ENCODE results near the gene DCLRE1B.

The DCLRE1B gene

GRCh38 chr1:113905435-113905861 lies 322 bp downstream of the DCLRE1B start:
- peak overlapping the region; percentile 68 for H3K4me3 ChIP-seq (ENCODE audit: low read depth, low read length)
- in situ Hi-C loops (cut with HindIII; ENCODE audit: low sequenced_read_pairs) = no loop called here
- TF ChIP-seq, protein P1, sequence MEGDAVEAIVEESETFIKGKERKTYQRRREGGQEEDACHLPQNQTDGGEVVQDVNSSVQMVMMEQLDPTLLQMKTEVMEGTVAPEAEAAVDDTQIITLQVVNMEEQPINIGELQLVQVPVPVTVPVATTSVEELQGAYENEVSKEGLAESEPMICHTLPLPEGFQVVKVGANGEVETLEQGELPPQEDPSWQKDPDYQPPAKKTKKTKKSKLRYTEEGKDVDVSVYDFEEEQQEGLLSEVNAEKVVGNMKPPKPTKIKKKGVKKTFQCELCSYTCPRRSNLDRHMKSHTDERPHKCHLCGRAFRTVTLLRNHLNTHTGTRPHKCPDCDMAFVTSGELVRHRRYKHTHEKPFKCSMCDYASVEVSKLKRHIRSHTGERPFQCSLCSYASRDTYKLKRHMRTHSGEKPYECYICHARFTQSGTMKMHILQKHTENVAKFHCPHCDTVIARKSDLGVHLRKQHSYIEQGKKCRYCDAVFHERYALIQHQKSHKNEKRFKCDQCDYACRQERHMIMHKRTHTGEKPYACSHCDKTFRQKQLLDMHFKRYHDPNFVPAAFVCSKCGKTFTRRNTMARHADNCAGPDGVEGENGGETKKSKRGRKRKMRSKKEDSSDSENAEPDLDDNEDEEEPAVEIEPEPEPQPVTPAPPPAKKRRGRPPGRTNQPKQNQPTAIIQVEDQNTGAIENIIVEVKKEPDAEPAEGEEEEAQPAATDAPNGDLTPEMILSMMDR (IDR thresholded peaks at IDR 0.05; ENCODE audit: low read depth, low read length) = no peak
- no peak for DNase-seq (ENCODE audit: low read depth, low spot score)

- in situ Hi-C loops (cut with HindIII; ENCODE audit: low sequenced_read_pairs) = no loop called here
- TF ChIP-seq, protein P1 (IDR thresholded peaks at IDR 0.05; ENCODE audit: low read depth, low read length) = no peak
- no peak overlapping the region for H3K4me3 ChIP-seq (ENCODE audit: low read depth, low read length)
- peak; percentile 48 for DNase-seq (ENCODE audit: low read depth, low spot score)
Measured at GRCh38 chr1:113912594-113913311, 7.6 kb downstream of the DCLRE1B start.

- in situ Hi-C loops (cut with HindIII; ENCODE audit: low sequenced_read_pairs) = no loop called here
- H3K4me3 ChIP-seq (ENCODE audit: low read depth, low read length) = no peak overlapping the region
Measured at GRCh38 chr1:113913312-113913668, 8.2 kb downstream of the DCLRE1B start.

GRCh38 chr1:113913887-113914664 lies 8.9 kb downstream of the DCLRE1B start:
- DNase-seq (ENCODE audit: low read depth, low spot score) = no peak
- TF ChIP-seq, protein P1 (IDR thresholded peaks at IDR 0.05; ENCODE audit: low read depth, low read length) = no peak
- H3K4me3 ChIP-seq (ENCODE audit: low read depth, low read length) = no peak overlapping the region
- in situ Hi-C loops (cut with HindIII; ENCODE audit: low sequenced_read_pairs) = no loop called here

More at GRCh38 chr1:113913312-113913668, 8.2 kb downstream of the DCLRE1B start:
- no peak for DNase-seq (ENCODE audit: low read depth, low spot score)
- TF ChIP-seq, protein P1 (IDR thresholded peaks at IDR 0.05; ENCODE audit: low read depth, low read length) = no peak

DNA sequence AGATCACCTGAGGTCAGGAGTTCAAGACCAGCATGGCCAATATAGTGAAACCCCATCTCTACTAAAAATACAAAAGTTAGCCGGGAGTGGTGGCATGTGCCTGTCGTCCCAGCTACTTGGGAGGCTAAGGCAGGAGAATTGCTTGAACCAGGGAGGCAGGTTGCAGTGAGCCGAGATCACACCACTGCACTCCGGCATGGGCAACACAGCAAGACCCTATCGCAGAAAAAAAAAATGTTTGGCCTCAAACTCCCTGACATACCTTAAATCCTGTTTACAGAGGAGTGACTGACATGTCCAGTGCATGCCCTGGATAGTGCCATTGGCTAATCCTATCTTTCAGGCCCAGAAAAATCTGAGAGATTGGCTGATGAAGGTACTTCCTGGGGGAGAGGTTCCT lies 11.8 kb downstream of the DCLRE1B start:
- H3K4me3 ChIP-seq (ENCODE audit: low read depth, low read length) = no peak overlapping the region
- no peak for DNase-seq (ENCODE audit: low read depth, low spot score)
- TF ChIP-seq, protein P1 (IDR thresholded peaks at IDR 0.05; ENCODE audit: low read depth, low read length) = no peak
- in situ Hi-C loops (cut with HindIII; ENCODE audit: low sequenced_read_pairs) = no loop called here

DNA sequence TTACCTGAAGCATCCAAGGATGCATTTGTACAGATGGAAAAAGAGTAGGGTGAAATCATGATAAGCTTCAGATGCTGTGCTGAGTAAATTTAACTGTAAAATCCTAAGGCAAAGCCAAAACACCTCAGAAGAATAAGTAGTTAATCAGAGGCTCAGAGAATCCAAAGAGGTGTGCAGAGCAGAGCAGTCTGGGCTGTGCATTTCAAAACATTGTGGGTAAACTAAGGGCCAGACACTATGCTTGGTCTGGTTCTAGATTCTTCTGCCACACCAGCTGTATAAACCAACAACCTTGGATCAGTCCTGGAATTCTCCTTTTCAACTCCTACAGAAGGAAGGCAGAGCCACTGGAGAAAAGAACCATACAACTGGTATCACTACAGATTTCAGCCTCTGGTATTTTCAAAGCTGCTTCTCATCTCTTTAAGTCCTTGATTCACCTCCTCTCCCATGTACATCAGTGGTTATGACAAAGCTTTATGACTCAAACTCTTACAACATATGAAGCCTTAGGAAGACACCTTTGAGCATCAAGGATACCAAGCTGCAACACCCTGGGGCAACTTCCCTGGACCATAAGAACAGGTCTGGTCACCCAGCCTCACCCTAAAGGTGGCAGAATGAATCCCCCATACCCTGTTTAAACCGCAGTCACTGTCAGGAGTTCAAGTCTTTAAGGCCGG lies 12.4 kb downstream of the DCLRE1B start:
- TF ChIP-seq, protein P1 (IDR thresholded peaks at IDR 0.05; ENCODE audit: low read depth, low read length) = no peak
- DNase-seq (ENCODE audit: low read depth, low spot score) = no peak
- in situ Hi-C loops (cut with HindIII; ENCODE audit: low sequenced_read_pairs) = no loop called here
- H3K4me3 ChIP-seq (ENCODE audit: low read depth, low read length) = no peak overlapping the region
